Activated CD4-positive, alpha-beta memory T cell treated with anti-CD3 and anti-CD28 coated beads for 36 hours (primary cell): Measurements from ENCODE around the gene ELAVL3. TPM values are rescaled to one million over a fixed set of nuclear protein-coding genes. Genes with fewer than 3 reads are reported as not detected.
"Not testable (repeated sequence)": the region's sequence is repeated elsewhere in the genome, so short reads cannot be mapped to it uniquely, and the experiment has no call there.

ENCODE experiments used
- CTCF ChIA-PET: fragments of 350-600 bp; sonication (Branson Sonifier 250); formaldehyde crosslinking; loops from one replicate; lab custom pipeline; 2021; ENCODE audit warnings: antibody characterized with exemption, inconsistent platforms; lab: Charles Lee
- POLR2A ChIA-PET: fragments of 350-600 bp; sonication (Branson Sonifier 250); formaldehyde crosslinking; loops from one replicate; lab custom pipeline; 2021; ENCODE audit warnings: antibody characterized with exemption; lab: Charles Lee
- DNase-seq: peaks from one replicate; pipeline ENCODE4 v3.0.0-alpha.2; 2020
- H3K27ac Mint-ChIP-seq: one replicate; pipeline ENCODE4 v1.8.0; 2021; ENCODE audit warnings: mixed read lengths
- H3K27me3 Mint-ChIP-seq: one replicate; pipeline ENCODE4 v1.8.0; 2021; ENCODE audit warnings: mixed read lengths
- H3K36me3 Mint-ChIP-seq: one replicate; pipeline ENCODE4 v1.8.0; 2021; ENCODE audit warnings: mixed read lengths
- H3K4me1 Mint-ChIP-seq: one replicate; pipeline ENCODE4 v1.8.0; 2021; ENCODE audit warnings: low read depth, mixed read lengths
- H3K4me3 Mint-ChIP-seq: one replicate; pipeline ENCODE4 v1.8.0; 2021; ENCODE audit warnings: mild to moderate bottlenecking, mixed read lengths
- H3K9me3 Mint-ChIP-seq: one replicate; pipeline ENCODE4 v1.8.0; 2021; ENCODE audit warnings: mixed read lengths
- intact Hi-C: fragments of 100-400 bp; cut with micrococcal nuclease; formaldehyde crosslinking; loops from one replicate; pipeline ENCODE4 v1.15.1; 2023
- total RNA-seq, 2 experiments: library from RNA; stranded (reverse); gene quantifications; one replicate each; pipeline ENCODE4 v1.2.3, GENCODE V29; 2021

Gene ELAVL3
- total RNA-seq, 2 experiments from 2014 or later: not detected

DNA sequence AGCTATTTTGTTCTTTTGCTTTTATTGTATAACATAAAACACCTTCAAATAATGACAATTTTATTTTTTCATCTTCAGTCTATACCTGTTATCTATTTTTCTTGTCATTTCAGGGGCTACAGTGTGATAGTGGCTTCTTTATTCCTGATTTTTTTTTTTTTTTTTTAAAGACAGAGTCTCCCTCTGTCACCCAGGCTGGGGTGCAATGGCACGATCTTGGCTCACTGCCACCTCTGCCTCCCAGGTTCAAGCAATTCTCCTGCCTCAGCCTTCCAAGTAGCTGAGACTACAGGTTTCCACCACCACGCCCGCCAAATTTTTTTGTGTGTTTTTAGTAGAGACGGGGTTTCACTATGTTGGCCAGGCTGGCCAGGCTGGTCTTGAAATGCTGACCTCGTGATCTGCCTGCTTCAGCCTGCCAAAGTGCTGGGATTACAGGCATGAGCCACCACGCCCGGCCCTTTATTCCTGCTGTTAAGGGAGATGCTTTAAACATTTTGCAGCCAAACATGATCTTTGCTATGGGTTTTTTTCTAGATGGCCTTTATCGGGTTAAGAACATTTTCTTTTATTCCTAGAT, 12.5 kb downstream of the ELAVL3 start:
- POLR2A ChIA-PET, H3K36me3 Mint-ChIP-seq, DNase-seq, H3K4me3 Mint-ChIP-seq, intact Hi-C loops, H3K27ac Mint-ChIP-seq, H3K4me1 Mint-ChIP-seq, H3K27me3 Mint-ChIP-seq, H3K9me3 Mint-ChIP-seq: not testable (repeated sequence)
- CTCF ChIA-PET: interaction anchor here (2.1 kb wide), 1 partner anchor 14 kb away, joined by 5 read pairs; no protein-coding TSS in a partner anchor

DNA sequence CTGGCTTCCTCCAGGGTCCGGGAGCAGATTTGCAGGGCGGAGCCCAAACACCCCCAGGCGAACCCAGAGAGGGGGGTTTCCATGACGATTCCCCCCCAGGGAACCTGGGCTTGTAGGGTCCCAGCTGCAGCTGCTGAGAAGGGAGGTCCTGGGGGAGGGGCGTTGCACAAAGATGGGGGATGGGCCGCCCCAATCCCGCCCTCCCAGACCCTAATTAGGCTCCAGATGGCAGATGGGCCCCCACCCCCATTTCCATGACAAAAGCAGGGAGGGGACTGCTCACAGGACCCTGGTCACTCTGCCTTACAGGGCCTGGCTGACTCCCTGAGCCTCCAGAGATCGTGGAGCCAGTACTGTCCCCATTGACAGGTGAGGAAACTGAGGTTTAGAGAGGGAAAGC, 15.2 kb downstream of the ELAVL3 start:
- Mint-ChIP-seq H3K4me1 (no peaks in the 10 kb centered on the region), H3K27ac (no peak overlapping the region), H3K27me3 (peaks cover 4% of the 10 kb centered on the region), H3K4me3 (no peak overlapping the region), H3K9me3 (no peaks in the 10 kb centered on the region), H3K36me3 (no peaks in the 10 kb centered on the region)
- ChIA-PET CTCF (no interaction called here), POLR2A (interaction anchor here (0.6 kb wide), 1 partner anchor 116 kb away, joined by 3 read pairs; no protein-coding TSS in a partner anchor)
- no peak for DNase-seq
- intact Hi-C loops: no loop called here

DNA sequence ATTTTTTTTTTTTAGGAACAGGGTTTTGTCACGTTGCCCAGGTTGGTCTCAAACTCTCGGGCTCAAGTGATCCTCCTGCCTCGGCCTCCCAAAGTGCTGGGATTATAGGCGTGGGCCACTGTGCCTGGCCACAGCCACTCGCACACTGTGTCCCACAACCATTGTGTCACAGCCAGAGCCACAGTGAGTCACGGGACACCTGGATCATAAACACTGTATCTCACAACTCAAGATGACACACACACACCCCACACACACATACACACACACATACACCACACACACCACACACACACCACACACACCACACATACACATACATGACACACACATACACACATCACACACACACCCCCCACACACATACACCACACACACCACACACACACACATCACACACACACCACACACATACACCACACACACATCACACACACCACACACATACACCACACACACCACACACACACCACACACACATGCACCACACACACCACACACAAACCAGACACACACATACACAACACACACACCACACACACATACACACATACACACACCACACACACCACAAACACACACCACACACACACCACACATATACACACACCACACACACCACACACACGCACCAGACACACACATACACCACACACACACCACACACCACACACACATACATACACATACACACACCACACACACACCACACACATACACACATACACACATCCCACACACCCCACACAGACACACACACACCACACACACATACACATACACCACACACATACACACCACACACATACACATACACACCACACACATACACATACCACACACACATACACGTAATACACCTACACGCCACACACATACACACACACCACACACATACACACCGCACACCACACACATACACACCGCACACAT, 16.2 kb downstream of the ELAVL3 start:
- intact Hi-C loops: no loop called here
- Mint-ChIP-seq H3K4me3 (no peak overlapping the region), H3K4me1 (no peaks in the 10 kb centered on the region), H3K27ac (no peak overlapping the region), H3K27me3 (peaks cover 6% of the 10 kb centered on the region), H3K9me3 (no peaks in the 10 kb centered on the region), H3K36me3 (no peaks in the 10 kb centered on the region)
- POLR2A ChIA-PET: no interaction called here
- no peak for DNase-seq
- CTCF ChIA-PET: no interaction called here

GRCh38 chr19:11463391-11463790, 17.5 kb downstream of the ELAVL3 start:
- Mint-ChIP-seq H3K27ac (no peak overlapping the region), H3K36me3 (no peaks in the 10 kb centered on the region), H3K9me3 (no peaks in the 10 kb centered on the region), H3K27me3 (peaks cover 10% of the 10 kb centered on the region), H3K4me1 (no peaks in the 10 kb centered on the region), H3K4me3 (no peak overlapping the region)
- intact Hi-C loops: no loop called here
- DNase-seq: peak; percentile 37
- ChIA-PET CTCF (no interaction called here), POLR2A (no interaction called here)

DNA sequence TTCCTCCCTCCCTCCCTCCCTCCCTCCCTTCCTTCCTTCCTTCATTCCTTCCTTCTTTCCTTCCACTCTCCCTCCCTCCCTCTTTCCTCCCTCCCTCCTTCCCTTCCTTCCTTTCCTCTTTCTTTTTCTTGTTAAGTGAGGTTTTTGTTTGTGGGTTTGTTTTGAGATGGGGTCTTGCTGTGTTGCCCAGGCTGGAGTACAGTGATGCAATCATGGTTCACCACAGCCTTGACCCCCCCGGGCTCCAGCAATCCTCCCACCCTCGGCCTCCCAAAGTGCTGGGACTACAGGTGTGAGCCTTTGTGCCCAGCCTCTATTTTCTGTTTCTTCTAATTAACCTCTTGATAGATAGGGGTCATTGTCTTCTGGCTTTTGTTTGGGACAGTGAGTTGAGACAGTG, 19.4 kb downstream of the ELAVL3 start:
- no peaks in the 10 kb centered on the region for H3K36me3 Mint-ChIP-seq
- H3K27me3 Mint-ChIP-seq: peaks cover 13% of the 10 kb centered on the region
- ChIA-PET POLR2A (interaction anchor here (0.7 kb wide), 1 partner anchor 711 kb away, joined by 4 read pairs; no protein-coding TSS in a partner anchor), CTCF (no interaction called here)
- DNase-seq: no peak
- intact Hi-C loops: no loop called here
- no peaks in the 10 kb centered on the region for H3K4me1 Mint-ChIP-seq
- H3K4me3 Mint-ChIP-seq: no peak overlapping the region
- H3K27ac Mint-ChIP-seq: no peak overlapping the region
- no peaks in the 10 kb centered on the region for H3K9me3 Mint-ChIP-seq

GRCh38 chr19:11460207-11460606, 20.6 kb downstream of the ELAVL3 start:
- intact Hi-C loops: no loop called here
- Mint-ChIP-seq H3K9me3 (no peaks in the 10 kb centered on the region), H3K27me3 (peaks cover 10% of the 10 kb centered on the region), H3K27ac (no peak overlapping the region), H3K36me3 (no peaks in the 10 kb centered on the region), H3K4me1 (no peaks in the 10 kb centered on the region), H3K4me3 (no peak overlapping the region)
- ChIA-PET CTCF (interaction anchor here (0.6 to 1.4 kb wide), 3 partner anchors 22 to 128 kb away, joined by 3 to 4 read pairs (median 4); no protein-coding TSS in a partner anchor), POLR2A (no interaction called here)
- peak; percentile 42 for DNase-seq

GRCh38 chr19:11458912-11459311, 21.9 kb downstream of the ELAVL3 start:
- H3K36me3 Mint-ChIP-seq, H3K9me3 Mint-ChIP-seq, H3K4me3 Mint-ChIP-seq, H3K4me1 Mint-ChIP-seq, DNase-seq, intact Hi-C loops, H3K27ac Mint-ChIP-seq: not testable (repeated sequence)
- CTCF ChIA-PET: interaction anchor here (0.7 to 1.4 kb wide), 2 partner anchors 24 to 633 kb away, joined by 4 read pairs; no protein-coding TSS in a partner anchor
- peaks cover 10% of the 10 kb centered on the region for H3K27me3 Mint-ChIP-seq
- POLR2A ChIA-PET: interaction anchor here (0.6 kb wide), 1 partner anchor 19 kb away, joined by 3 read pairs; no protein-coding TSS in a partner anchor

- peaks cover 10% of the 10 kb centered on the region for H3K27me3 Mint-ChIP-seq
- POLR2A ChIA-PET: interaction anchor here (0.6 kb wide), 1 partner anchor 19 kb away, joined by 3 read pairs; no protein-coding TSS in a partner anchor
These were observed 22.5 kb downstream of the ELAVL3 start for GRCh38 chr19:11458236-11458900.

GRCh38 chr19:11457831-11458230, 23.0 kb downstream of the ELAVL3 start:
- no peak for DNase-seq
- Mint-ChIP-seq H3K4me1 (no peaks in the 10 kb centered on the region), H3K27ac (no peak overlapping the region), H3K4me3 (no peak overlapping the region), H3K36me3 (no peaks in the 10 kb centered on the region), H3K9me3 (no peaks in the 10 kb centered on the region), H3K27me3 (peaks cover 10% of the 10 kb centered on the region)
- ChIA-PET CTCF (interaction anchor here (1.3 kb wide), 1 partner anchor 25 kb away, joined by 4 read pairs; no protein-coding TSS in a partner anchor), POLR2A (no interaction called here)
- intact Hi-C loops: no loop called here

More at GRCh38 chr19:11458236-11458900, 22.5 kb downstream of the ELAVL3 start:
- no peaks in the 10 kb centered on the region for H3K9me3 Mint-ChIP-seq
- no peaks in the 10 kb centered on the region for H3K4me1 Mint-ChIP-seq
- H3K4me3 Mint-ChIP-seq: no peak overlapping the region
- no peaks in the 10 kb centered on the region for H3K36me3 Mint-ChIP-seq
- CTCF ChIA-PET: interaction anchor here (0.7 to 1.3 kb wide), 2 partner anchors 24 to 632 kb away, joined by 4 read pairs; no protein-coding TSS in a partner anchor
- intact Hi-C loops: no loop called here
- no peak overlapping the region for H3K27ac Mint-ChIP-seq
- no peak for DNase-seq

GRCh38 chr19:11457115-11457514, 23.7 kb downstream of the ELAVL3 start:
- Mint-ChIP-seq H3K4me1 (no peaks in the 10 kb centered on the region), H3K36me3 (no peaks in the 10 kb centered on the region)

GRCh38 chr19:11456659-11457058, 24.2 kb downstream of the ELAVL3 start:
- no peaks in the 10 kb centered on the region for H3K36me3 Mint-ChIP-seq
- intact Hi-C loops: no loop called here
- peaks cover 10% of the 10 kb centered on the region for H3K27me3 Mint-ChIP-seq
- H3K9me3 Mint-ChIP-seq: no peaks in the 10 kb centered on the region
- ChIA-PET POLR2A (no interaction called here), CTCF (interaction anchor here (1.3 kb wide), 1 partner anchor 26 kb away, joined by 4 read pairs; no protein-coding TSS in a partner anchor)
- H3K4me1 Mint-ChIP-seq: no peaks in the 10 kb centered on the region
- H3K27ac Mint-ChIP-seq: no peak overlapping the region
- no peak for DNase-seq
- H3K4me3 Mint-ChIP-seq: no peak overlapping the region

More at GRCh38 chr19:11457115-11457514, 23.7 kb downstream of the ELAVL3 start:
- Mint-ChIP-seq H3K27ac (no peak overlapping the region), H3K9me3 (no peaks in the 10 kb centered on the region), H3K27me3 (peaks cover 10% of the 10 kb centered on the region), H3K4me3 (no peak overlapping the region)
- DNase-seq: no peak
- CTCF ChIA-PET: interaction anchor here (1.3 kb wide), 1 partner anchor 25 kb away, joined by 4 read pairs; no protein-coding TSS in a partner anchor
- POLR2A ChIA-PET: no interaction called here
- intact Hi-C loops: no loop called here
